ENCODE measurements around the gene ZBTB4.

- TF ChIP-seq POLR2A (IDR thresholded peaks at IDR 0.05) (no peak), CTCF (IDR thresholded peaks at IDR 0.05) (no peak), EP300 (IDR thresholded peaks at IDR 0.05) (no peak)
These were observed 10.5 kb downstream of the ZBTB4 start for GRCh38 chr17:7468804-7469389.
